Stimulated activated CD4-positive, alpha-beta T cell treated with anti-CD3 and anti-CD28 coated beads, Interleukin-1b, Interleukin-23, amount 100 ng/mL, for 4 hours (primary cell): Measurements from ENCODE around the gene DKK1.
"Not testable (repeated sequence)": the region's sequence is repeated elsewhere in the genome, so short reads cannot be mapped to it uniquely, and the experiment has no call there.

Experiments used
- DNase-seq, 2 donors: peaks; one replicate each; pipeline ENCODE4 v3.0.0-alpha.2; 2020; ENCODE audit warnings: low read depth in 2 of 2

Gene DKK1

DNA sequence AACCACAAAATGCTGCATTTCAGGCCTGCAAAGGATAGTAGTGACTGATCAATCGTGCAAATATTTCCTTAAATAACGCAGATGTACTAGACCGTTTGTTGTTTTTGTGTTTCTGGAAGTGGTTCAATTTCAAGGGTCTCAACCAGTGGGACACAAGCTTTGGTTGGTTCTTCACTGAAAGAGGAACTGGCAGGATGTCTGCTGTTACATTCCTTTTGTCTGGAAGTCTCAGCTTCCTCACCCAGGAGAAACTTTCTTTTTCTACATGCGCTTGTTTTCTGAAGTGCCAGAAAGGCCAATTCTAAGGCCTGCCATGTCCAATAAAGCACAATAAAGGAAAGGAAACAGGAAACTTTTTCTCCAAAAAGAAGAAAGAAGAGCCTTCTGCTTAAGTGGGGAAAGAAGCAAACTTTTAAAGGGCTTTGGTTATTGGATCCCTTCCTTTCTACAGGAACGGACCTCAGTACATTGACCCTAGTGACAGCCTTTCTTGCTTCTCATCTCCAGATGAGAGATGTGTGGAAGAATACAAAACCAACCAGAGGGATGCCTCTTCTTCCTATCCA, 4.1 kb downstream of the DKK1 start:
- no peak for DNase-seq

DNA sequence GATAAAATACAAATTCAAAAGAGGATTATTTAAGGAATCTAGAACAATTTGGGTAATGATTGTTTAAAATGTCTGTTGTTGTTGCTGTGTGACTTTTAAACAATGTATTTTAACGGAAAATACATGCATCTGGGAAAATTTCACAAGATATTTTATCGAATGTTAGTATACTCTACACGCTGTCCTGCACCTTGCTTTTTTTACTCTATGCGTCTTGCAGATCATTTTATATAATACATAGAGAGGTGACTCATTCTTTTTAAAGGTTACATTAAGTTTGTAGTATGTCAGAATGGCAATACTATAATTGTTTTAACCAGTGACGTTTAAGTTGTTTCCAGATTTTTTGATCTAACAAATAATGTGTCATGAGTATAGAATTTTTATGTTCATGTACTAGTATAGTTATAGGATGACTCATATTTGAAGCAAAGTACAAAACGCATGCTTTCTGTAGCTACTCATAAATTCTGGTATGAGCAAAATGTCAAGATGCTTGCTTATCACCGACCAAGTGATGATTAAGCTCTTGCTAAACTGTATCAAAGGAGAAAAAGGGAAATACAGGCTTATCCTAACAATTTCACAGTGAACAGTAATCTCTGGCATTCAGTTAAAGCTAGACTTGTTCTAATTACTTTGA, 4.9 kb downstream of the DKK1 start:
- no peak for DNase-seq

DNA sequence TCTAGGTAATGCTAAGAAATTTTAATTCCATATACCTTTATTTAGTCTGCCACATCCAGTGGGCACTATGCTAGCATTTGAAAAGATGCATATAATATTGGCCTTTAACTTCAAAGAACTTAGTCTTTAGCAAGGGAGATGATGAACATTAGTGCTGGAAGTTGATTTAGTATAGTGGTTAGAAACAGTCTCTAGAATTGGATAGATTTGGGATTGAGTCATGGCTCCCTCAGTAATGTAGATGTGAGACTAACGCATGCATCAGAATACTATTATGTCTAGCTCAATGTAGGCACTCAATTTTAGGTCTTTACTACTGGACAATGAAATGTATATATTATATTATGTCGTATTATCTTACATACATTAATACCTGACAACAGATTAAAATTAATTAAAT, 5.8 kb downstream of the DKK1 start:
- DNase-seq, result no peak

DNA sequence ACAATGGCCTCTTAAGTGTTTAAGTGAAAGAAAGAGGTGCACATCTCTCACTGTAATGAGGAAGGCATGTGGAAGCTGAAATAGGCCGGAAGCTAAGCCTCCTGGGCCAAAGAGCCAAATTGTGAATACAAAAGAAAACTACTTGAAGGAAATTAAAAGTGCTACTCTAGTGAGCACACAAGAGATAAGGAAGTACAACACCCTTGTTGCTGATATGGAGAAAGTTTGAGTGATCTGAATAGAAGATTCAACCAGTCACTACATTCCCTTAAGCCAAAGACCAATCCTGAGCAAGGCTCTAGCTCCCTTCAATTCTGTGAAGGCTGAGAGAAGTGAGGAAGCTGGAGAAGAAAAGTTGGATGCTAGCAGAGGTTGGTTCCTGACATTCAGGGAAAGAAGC, 8.2 kb downstream of the DKK1 start:
- no peak for DNase-seq

DNA sequence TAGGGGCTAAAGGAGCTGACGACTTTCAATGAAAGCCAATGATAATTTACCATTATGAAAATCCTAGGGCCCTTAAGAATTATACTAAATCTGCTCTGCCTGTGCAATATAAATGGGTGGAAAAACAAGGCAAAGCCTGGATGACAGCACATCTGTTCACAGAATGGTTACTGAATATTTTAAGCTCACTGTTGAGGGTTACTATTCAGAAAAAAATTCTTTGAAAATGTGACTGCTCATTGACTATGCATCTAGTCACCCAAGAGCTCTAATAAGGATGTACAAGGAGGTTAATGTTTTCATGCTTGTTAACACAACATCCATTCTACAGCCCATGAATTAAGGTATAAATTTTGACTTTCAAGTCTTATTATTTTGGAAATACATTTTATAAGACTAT, 8.9 kb downstream of the DKK1 start:
- DNase-seq, result no peak

DNA sequence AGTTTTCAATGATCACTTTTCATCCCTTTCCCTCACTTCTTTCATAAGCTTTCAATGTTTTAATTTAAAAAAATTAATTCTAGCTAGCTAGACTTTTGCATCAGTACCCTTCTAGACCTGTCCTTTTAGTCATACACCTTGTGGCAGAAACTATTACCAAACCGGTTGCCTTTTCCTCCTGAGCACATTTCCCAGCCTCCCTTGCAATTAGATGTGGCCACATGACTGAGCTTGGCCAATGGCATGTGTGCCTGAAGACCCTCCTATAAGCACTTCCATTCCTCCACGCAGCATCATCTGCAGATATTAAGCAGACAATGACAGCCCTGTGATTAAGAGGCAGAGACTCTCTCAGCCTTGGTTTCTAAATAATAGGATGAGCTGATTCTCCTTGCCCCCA, 12.3 kb downstream of the DKK1 start:
- DNase-seq, result no peak

DNA sequence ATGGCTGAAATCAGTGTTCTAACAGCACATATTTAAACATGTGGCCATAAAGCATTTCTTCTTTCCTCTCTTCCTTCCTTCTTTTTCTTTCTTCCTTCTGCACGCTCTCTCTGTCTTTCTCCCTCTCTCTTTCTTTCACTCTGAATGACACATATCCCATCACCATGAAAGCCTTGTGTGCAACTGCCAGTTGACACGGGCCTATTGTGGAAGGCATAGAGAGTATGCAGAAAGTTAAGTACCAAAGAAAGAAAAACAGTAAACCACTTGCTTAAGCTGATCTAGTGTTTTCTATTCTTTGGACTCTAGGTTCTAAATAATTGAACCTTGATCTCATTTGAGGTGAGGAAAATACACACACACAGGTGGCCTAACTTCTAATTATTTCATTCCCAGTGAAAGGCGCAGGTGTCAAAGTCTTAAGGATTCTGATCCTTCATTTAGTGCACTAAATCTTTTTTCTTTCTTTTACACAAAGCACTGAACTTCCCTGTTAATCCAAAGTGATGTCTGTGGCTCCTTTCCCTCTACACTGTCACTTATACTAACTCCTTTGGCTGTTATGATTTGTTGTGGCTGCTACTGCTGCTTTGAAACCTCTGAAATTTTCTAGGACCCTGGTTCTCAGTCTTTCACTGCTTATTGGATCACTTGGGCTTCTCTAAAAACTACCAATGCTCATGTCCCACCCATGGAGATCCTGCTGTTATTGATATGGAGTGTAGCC, 17.7 kb downstream of the DKK1 start:
- no peak for DNase-seq

DNA sequence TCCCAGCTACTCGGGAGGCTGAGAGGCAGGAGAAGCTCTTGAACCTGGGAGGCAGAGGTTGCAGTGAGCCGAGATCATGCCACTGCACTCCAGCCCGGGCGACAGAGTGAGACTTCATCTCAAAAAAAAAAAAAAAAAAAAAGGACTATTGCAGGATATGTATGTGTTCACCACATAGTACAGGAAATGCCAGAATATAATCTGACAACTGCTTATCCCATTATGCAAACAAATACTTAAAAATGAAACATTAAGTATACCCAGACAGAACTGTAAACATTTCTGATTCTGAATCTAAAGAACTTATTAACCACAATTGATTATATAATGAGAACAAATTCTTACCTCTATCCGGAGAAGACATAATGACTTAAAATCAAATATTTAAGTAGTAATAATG, 18.7 kb downstream of the DKK1 start:
- no peak for DNase-seq

DNA sequence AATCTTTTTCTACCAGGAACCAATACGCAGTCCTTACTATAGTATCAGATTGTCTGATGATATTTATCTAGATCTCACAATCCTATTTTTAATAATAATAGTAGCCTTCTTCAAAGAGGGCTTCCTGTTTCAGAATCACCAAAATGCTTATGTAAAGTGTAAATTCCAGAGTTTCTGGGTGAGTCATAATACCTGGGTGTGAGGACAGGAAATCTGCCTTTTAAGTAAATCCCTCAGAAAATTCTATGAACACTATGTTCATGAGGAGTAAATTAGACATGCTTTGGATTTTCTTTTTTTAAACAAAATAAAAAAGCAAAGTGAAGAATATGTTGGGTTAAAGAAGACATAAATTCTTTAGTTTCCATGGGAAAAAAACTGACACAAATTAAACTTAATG, 20.5 kb downstream of the DKK1 start:
- DNase-seq, result no peak

DNA sequence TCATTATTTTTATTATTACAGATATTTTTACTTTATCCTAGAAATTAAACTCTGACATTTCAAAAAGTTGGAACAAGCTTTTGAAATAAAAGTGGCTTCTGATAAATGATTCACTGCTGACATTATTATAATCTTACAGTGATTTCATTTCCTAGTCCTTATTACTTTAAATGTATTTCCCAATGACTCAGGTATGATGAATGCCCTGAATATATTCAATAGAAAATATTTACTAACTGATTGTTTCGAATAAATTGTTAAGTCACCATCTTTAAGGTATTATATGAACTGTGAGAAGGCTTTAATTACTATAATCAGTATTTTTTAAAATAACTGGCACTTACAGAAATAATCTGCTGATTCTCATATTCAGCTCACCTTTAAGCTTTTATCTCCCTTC, 21.6 kb downstream of the DKK1 start:
- no peak for DNase-seq

DNA sequence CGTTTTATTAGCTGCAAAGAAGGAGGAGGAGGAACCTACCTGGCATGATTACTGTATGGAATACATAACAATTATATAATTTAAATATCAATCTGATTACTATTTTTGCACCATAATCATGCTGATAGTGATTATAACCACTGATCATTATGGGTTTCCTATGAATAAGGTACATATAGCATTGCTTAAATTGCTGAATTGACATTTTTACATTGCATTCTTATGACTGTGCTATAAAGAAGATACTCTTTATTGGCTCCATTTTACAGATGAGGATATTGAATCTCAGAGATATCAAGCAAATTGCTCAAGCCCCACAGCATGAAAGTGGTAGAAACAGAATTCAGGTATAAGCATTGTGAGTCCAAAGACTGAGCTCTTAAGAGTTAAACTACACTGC, 23.1 kb downstream of the DKK1 start:
- DNase-seq, result no peak

DNA sequence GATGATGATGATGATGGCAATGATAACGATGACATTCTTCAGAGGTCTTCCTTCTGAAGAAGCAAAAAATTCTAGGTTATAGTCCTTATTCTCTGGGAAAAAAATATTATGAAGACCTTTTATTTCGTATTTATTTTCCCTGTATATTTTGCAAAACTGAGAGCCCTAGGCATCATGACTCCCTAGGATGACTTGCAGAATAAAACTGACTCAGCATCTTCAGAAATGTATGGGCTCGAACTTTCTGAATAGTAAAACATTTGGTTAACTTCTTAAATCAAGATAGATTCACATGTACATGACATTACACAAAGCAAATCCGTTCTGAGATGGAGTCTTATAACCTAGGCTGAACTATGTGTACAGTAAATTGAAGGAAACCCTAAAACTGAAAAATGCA, 29.4 kb downstream of the DKK1 start:
- DNase-seq, result no peak

DNA sequence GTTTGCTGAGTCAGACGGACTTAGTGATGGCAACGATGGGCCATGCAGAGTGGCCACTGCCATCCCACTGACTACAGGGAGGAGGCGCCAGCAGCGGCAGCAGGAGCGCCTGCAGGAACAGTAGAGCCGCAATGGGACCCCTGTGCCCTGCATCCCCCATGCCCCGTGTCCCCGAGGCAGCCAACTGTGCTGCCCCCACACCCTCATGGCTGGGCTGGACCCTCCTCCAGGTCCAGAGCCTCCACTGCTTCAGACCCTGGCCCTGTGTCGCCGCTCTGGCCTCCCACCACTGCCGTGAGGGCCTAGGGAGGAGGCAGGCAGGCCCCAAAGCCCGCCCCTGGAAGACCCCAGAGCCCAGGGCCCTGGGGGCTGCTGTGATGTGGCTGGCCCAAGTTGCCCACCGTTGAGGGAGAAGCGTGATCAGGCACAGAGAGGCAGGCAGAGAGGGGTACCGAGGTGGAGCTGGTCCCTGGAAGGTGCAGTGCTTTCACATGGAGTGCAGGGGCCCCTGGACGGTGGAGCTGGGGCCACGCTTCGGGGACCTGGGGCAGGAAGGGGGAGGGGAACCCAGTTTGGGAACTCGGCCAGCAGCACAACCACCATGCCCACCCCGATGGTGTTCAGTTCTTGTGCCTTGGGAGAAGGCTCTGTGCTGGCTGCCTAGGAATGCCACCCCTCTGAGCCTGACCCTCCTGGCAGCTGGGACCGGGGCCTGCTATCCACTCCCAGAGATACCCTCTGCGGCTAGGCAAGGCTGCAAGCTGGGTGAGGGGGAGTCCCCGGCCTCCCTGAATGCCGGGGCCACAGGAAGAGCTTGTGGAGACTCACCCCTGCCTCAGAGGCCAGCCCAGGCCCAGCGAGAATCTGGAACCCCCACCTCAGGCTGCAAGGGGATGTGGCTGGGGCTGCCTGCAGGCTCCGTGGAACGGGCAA, 32.6 kb downstream of the DKK1 start:
- DNase-seq, result no peak

DNA sequence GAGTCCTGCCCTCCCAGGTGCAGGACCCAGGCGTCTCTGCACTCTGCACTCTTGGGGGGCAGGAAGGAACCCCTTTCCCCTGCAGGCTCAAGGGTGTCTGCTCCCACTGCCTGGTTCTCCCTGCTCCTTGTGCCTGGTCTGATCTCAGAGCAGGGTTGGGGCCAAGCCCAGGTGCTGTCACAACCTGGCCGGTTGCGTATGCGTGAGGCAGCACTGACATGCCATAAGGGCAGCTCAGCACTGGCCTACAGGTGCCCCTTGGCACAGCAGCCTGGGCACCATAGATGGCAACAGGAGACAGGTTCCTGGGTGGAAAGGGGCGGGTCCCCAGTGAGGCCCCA, 33.2 kb downstream of the DKK1 start:
- no peak for DNase-seq

DNA sequence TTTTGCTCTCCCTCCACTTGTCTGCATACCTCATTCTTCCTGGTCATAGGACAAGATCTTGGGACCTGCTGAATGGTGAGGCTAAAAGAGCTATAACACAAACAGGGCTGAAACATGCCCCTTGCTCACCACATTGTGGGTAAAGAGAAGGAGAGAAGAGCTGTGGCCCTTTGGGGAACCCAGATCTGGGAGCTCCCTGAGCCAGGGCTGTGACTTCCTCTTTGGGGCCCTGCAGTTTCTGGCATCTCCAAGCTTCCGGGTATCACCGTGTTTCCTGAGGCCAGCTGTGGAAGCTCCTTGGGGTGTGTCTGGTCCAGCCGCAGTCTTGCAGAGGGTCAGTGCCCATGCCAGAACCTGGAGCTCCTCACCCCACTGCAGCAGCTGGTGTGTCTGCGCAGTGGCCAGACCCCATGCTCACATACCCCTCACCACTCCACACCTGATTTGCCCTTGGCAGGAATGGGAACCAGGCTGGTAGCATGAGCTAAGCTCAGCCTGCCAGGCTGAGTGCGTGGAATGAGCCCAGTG, 34.0 kb downstream of the DKK1 start:
- DNase-seq, result no peak

DNA sequence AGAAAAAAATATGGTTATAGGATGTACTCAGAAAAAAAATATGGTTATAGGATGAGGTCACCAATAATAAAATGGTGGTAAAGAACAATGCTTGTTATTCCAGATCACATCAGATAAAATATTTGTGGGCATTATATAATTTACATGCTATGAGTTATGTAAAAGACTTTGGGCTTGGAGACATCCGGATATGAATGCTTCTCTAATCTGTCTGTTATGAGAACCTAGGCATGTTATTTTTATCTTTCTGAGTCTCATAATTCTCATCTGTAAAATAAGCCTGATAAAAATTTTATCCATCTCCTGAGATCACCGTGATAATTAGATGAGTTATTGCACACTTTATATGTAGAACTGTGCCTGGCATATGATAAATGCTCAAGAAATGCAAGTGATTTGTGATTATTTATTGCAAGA, 37.8 kb downstream of the DKK1 start:
- DNase-seq, result no peak

DNA sequence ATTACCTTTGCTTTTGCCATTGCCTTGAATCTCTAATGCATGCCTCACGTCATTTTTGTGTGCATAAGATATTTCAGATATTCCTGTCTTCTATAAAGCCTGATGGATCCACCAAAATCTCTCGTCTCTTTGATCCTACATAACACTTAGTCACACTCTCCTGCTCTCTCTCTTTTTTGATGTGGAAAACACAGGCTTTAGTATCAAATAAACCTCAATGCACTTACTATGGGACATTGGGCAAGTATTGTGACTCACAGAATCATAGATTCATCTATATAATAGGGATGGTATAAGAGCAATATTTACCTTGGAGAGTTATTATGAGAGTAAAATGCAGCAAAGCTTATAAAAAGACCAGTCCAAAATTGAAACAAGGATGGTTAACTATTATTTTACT, 39.1 kb downstream of the DKK1 start:
- DNase-seq, result no peak

DNA sequence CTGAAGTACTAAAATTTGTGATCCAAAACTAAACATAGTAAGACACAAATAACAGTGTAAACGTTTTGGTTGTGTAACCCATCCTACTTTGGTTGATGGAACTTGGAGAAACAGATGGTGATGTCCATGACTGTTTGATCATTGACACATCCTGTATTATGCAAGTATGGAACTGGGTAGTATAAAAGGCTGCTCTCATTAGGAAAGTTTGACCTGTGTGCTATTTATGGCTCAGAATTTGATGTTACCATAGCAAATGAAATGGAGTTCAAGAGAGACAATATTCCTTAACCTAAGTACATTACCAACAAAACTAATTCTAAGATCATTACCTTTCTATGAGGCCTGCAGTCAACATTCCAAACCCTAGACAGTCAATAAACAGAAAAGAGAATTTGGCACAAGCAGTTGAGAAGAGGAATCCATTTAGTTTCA, 39.9 kb downstream of the DKK1 start:
- no peak for DNase-seq

DNA sequence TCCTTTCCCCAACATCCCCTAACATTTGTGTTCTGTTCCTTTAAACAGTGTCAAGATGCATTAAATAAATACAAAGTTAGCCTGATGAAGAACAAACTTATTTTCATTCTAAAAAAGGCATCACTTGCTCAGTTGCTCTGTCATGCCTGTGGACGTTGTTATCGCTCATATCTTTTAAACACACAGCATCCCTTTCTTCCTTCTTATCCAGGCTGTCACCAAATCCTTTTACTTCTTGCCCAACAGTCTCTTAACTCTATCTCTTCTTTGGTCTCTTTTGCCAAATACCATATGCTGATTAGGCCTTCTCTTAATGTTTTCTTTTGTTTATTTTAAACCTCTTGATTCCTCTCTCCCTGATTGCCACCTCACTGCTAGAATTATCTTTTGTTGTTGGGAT, 43.9 kb downstream of the DKK1 start:
- DNase-seq, result no peak

DNA sequence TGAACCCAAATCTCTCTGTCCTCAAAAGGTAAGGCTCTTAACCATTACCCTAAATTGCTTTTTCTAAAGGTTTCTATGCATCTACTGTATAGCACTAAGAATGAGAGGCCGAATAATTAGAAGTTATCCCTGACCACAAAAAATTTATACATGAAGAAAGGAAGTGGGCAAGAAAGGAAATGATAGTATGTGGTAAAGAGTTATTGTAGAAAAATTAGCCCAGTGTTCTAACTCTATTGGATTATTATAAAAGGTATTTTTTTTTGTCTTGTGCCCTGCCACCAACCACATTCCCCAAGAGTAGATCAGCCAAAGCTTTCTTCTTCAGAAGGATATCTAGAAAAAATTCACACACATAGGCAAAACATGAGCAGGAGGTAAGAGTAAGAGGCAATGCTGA, 45.4 kb downstream of the DKK1 start:
- no peak for DNase-seq

DNA sequence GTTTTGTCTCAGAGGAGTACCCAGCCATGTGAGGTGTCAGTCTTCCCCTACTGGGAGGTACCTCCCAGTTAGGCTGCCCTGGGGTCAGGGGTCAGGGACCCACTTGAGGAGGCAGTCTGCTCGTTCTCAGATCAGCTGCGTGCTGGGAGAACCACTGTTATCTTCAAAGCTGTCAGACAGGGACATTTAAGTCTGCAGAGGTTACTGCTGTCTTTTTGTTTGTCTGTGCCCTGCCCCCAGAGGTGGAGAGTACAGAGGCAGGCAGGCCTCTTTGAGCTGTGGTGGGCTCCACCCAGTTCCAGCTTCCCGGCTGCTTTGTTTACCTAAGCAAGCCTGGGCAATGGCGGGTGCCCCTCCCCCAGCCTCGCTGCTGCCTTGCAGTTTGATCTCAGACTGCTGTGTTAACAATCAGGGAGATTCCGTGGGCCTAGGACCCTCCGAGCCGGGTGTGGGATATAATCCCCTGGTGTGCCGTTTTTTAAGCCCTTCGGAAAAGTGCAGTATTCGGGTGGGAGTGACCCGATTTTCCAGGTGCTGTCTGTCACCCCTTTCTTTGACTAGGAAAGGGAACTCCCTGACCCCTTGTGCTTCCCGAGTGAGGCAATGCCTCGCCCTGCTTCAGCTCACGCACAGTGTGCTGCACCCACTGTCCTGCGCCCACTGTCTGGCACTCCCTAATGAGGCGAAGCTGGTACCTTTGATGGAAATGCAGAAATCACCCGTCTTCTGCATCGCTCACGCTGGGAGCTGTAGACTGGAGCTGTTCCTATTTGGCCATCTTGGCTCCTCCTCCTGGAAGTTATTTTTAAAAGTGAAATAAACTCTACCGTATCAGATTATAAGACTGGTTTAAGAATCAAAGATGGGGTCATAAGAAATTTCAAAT, 51.7 kb downstream of the DKK1 start:
- DNase-seq, result not testable (repeated sequence)
